ENCODE measurements around the gene TET3.
A peak's percentile ranks its signal among the peaks of the same experiment; 100 is the strongest.

Gene TET3

DNA sequence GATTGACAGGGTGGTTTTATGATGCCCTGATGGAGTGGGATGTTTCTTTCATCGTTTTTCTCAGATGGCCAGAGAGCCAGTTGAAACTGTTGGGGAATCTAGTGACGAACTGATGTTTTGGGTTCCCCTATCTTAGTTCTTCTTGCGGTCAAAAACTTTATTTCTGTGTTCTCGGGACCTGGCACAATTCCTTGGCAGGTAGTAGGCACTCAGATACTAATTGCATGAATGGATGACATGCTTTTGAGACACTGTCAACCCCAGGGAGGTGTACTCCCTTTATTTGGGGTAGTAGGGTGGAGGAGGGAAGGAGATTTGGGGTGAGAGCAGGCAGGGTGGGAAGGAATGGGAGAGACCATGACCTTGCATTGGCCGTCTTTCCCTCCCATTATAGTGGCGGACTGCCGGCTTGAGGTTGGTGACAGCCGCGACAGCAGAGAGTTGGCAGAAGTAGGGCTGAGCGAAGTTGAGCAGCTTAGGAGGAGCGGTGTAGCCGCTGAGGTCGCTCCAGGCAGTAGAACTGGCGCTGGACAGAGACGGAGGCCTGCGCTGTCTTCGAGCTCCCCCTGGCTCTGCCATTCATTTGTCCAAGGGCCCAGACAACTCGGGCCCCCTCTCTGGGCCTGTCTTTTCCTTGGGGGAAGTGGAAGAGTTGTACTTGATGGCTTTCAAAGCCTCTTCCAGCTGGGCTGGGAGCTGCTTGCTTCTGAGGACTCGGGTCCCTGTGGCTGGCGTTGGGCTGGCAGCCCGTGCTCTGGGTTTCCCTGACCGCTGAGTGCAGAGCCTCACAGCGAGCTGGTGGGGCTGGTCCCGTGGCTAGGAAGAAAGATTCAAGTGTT lies 2.6 kb downstream of the TET3 start:
- no peak for DNase-seq (ENCODE audit: low read depth)

DNA sequence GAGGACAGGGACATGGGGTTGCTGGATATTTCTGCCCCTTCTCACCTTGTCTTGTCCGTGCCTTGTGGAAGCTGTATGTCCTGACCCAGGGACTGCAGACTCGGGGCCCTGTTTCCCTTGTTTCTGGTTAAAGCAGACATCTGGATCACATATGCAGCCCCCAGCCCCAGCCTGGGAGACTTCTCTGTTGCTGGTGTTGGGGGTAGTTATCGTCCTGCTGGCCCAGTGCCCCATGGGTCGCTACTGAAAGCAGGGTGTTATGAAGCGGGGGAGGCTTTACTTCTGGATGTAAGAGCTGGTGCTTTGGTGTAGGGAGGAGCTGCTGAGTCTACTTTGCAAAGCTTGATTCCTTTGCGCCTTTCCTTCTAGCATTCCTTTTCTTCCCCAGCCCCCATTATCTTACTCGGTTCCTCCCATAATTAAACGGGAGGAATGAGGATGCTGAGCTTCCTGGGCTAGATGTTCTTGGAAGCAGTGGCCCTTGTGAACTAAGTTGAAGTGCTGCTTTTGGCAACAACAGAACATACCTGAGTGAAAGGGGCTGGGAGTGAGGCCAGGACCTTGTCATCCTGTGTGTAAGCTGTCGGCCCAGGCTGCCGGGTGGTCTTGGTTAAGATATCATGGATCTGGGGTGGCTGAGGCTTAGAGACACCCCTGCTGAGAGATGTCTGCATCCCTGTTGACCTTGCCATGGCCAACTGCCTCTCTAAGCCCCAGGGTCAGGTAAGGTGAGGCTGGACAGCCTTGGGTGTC lies 3.4 kb downstream of the TET3 start:
- DNase-seq (ENCODE audit: low read depth): no peak

DNA sequence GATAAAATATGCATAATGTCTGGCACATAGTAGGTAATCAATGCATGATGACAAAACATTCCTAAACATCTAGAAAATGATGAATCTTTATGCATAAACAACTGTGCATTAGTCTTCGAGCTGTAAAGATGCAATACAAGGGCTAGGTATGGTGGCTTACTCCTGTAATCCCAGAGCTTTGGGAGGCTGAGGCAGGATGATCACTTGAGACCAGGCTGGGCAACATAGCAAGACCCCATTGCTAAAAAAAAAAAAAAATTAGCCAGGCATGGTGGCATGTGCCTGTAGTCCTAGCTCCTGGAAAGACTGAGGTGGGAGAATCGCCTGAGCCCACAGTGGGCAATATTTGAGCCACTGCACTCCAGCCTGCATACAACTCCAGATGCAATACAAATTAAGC lies 5.3 kb downstream of the TET3 start:
- no peak for DNase-seq (ENCODE audit: low read depth)

DNA sequence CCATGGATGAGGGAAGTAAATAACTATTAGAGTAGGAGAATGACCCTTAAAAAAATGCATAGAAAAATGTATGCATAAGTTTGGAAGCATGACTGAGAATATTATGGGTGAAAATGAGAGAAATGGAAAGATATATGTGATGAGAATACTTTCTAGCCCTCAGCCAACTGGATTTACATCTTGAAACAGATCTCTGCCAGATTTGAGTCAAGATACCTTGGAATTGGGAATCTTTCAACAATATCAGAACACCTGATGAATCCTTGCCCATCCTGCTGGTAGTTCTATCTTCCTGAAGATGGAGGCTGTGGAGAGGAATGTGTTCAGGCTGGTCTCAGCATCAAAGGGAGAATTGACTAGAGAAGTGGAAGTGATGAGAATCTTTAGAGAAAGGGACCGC lies 5.8 kb downstream of the TET3 start:
- no peak for DNase-seq (ENCODE audit: low read depth)

DNA sequence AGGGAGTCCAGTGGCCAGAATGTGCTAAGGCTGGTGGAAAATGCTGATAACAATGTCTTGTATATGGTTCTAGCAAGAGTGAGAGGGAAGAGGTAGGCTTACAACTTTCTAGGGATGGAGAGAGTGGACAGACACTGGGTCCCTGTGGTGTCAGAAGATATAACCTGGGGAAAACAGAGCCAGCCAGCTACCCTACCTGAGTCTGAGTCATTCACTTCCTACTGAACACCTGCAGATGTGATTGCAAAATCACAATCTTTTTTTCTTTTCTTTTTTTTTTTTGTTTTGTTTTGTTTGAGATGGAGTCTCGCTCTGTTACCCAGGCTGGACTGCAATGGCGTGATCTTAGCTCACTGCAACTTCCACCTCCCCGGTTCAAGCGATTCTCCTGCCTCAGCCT lies 7.3 kb downstream of the TET3 start:
- DNase-seq (ENCODE audit: low read depth): no peak

DNA sequence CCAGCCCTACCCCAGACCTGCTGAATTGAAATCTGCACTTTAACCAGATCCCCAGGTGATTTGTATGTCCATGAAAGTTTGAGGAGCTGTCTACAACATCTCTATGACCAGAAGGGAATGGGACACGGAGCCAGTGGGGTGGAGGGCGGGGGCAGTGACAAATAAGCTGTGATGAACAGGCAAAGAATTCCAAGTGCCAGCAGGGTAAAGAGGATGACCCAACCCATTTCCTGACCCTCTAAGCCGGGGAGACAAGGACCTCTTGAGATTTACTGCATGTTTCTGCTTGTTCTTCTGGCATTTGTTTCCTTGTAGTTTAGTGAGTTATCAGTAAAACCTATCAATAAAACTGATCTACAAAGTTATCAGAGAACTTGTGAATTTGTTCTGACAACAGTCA lies 8.7 kb downstream of the TET3 start:
- DNase-seq (ENCODE audit: low read depth): no peak

DNA sequence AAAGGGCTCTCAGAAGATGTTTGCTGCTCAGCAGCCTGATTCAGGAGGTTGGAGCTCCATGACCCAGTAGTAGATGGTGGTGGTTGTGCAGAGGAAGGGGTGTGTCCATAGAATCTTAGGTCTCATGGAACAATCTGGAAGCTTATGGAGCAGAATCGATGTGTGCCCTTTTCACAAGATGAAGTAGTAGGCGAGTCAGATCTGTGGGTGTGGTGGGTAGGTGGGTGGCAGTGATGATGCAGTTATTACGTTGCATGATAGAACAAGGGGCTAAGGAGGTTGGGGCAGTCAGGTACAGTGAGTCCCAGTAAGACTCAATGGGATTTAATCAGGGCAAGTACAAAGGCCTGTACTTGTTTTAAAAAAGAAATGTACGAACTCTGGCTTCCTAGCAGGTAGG lies 9.1 kb downstream of the TET3 start:
- no peak for DNase-seq (ENCODE audit: low read depth)

DNA sequence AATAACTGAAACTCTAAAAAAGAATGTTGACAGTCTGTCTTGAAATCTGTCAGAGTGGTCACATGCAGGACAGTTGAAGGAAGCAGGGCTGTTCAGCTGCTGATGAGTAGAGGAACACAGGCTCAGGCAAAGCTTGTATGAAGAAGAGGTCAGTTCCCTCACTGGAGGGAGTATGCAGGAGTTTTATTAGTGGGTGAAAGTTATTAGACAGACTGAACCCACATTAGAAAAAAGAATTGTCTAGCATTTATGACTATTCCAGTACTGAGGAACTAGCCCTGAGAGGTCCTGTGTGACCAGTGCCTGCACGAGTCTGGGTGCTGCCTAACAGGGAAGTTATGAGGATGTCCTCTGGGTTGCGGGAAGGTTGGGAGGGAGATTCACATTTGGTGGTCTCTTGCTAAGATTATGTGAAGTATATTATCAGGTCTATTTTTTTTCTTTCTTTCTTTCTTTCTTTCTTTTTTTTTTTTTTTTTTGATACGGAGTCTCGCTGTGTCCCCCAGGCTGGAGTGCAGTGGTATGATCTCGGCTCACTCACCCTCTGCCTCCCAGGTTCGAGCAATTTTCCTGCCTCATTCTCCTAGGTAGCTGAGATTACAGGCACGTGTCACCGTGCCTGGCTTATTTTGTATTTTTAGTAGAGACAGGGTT lies 9.6 kb downstream of the TET3 start:
- DNase-seq (ENCODE audit: low read depth): no peak

DNA sequence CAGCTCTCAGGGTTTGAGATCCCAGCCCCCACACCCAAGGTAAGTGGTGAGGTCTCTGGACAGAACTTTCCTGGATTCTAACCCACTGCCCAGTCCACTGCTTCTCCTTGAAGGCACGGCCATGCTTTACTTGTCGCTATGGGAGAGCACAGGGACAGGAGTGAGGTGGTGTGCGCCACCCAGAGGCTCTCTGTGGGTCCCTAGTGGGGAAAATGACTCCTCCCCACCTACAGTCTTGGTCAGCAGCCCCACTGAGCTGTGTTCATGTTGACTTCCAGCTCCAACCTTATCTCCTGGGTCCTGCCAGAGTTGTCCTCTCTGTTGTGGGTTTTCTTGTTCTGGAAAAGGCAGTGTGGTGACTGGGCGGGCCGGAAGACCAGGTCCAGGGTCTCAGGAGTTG lies 11.1 kb downstream of the TET3 start:
- no peak for DNase-seq (ENCODE audit: low read depth)

DNA sequence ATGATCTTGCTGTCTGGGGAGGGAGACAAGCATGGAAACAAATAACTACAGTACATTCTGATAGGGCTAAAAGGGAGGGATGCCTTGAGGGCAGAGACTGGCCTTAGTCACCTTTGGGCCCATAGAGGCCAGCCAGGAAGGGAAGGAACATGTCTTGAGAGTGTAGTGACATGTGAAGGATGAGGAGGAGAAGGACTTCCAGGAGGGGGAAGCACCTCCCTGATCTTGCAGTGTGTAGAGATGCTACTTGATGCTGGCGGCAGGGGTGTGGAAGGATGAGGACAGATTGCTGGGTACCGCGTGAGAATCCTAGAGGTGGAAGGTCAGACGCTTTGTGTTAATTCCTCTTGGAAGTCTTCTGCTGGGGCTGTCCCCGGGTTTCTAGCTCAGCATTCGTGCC lies 13.1 kb downstream of the TET3 start:
- DNase-seq (ENCODE audit: low read depth): no peak

DNA sequence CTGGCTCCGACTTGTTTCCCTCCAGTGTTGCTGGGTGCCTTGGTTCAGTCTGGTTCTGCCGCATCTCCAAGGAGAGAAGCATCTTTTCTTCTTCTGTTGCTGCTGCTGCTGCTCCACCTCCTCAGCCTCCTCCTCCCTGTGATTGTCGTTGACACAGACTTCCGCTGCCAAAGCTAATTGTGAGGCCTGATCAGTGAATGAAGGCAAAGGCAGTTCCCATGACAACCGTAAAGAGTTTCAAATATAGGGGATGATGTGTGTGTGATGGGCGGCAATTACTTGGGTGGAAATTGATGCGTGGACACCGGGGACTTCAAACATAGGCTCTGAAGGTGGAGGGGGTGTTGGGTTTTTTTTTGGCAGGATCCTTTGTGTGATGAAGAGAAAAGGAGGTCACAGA lies 13.7 kb downstream of the TET3 start:
- DNase-seq (ENCODE audit: low read depth): no peak

DNA sequence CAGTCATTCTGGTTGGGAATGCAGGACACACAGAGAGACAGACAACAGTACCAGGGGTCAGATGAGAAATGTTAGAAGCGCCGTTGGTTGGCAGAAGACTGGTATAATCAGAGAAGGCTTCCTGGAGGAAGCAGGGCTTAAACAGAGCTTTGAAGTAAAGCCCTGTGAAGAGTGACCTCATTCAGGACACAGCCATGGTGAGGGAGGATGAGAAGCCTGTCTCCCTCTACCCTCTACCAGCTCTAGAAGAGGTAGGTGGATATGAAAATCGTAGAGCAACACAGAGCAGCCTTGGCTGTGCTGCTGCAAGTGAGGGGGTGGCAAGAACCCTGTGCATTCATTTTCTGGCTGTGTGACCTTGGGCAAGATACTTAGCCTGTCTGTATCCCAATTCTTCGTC lies 14.2 kb downstream of the TET3 start:
- DNase-seq (ENCODE audit: low read depth): no peak

DNA sequence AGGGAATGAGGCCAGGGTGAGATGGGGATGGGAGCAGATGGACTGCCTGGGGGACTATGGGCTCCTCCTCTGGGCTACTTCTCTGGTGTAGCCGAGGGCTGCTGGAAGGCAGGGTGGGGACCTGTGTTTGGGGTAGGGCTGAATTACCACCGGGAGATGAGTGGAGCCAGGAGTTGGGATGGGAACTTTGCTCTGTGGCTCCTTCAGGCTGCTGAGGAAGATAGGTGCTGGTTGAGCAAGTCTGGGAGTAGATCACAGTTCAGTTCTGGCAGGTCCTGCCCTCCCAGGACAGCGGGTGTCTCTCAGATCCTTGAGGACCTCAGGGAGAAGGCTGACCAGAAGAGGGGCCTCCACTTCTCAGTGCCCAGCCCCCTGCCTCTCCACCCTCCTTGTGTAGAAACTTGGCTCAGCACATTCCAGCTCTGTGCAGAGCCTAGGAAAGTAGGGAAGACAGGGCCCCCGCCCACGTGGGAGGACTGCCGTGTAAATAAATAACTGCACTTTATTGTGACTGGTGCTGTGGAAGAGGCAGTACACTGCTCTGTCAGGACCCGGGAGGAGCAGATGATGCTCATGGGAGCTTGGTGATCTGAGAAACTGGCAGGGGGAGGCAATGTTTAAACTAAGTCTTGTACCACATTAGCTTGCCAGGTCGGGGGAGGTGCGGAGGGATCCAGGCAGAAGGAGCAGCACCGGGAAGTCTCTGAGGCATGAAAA lies 15.3 kb downstream of the TET3 start:
- no peak for DNase-seq (ENCODE audit: low read depth)

DNA sequence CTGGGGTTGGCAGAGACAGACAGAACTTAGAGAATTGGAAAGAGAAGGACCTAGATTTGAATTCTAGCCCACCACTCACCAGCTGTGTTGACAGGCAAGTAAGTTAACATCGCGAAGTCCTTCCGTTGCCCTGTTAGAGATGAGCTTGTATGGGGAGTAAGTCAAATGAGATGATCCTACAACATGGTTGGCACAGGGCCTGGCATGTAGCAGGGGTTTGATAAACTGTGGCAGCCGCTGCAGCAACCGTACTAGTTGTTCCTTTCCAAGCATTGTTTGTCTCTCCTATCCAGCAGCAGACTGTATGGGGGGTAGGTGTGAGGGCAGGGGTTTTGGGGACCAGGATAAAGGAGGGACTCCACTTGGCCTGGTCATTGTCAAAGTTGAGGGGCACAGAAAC lies 16.0 kb downstream of the TET3 start:
- no peak for DNase-seq (ENCODE audit: low read depth)

DNA sequence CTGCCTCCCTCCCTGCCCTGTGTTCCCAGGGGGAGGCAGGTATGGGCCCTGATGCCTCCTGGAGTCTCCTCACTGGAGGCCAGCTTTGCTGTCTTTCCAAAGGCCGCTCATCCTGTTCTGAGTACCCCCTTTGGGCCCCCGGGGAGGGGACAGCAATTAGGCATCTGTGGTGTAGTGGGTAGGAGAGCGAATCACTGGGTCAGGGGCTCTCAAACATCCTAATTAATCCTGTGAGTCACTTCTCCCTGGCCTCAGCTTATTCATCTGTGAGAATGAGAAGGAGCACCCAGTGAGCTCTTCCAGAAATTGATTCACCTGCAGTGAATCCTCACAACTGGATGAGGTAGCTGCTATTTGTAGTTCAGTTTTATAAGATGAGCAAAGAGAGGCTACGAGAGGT lies 16.4 kb downstream of the TET3 start:
- no peak for DNase-seq (ENCODE audit: low read depth)

DNA sequence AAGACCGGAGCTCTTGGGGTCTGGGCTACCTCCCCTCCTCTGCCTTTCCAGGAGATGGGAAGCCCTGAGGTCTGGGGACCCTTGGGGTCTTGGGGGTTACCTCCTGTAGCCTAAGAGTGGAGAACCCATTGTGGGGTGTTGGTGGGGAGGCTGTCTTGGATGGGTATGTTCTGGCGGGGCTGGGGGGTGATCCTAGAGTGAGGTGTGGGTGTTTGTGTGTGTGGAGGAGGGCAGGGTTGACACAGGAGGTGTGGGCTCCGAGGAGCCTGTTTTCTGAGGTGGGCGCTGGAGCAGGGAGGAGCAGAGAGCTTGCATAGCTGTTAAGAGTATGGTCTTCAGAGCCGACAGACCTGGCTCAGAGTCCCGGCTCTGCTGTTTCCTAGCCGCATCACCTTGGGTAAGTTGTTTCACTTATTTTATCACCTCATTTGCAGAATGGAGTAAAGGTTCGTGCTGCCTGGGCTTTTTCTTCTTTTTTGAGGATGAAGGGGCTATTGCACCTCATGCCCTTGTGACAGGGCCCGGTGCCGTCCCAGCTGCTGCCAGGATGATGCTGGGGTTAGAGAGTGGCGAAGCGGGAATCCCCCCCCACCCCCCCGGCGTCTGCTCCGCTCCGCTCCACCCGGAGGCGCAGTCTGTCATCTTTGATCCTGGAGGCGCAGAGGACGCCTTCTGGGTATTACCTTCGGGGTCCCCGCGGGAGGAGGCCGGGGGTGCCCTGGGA lies 17.2 kb downstream of the TET3 start:
- DNase-seq (ENCODE audit: low read depth): no peak

DNA sequence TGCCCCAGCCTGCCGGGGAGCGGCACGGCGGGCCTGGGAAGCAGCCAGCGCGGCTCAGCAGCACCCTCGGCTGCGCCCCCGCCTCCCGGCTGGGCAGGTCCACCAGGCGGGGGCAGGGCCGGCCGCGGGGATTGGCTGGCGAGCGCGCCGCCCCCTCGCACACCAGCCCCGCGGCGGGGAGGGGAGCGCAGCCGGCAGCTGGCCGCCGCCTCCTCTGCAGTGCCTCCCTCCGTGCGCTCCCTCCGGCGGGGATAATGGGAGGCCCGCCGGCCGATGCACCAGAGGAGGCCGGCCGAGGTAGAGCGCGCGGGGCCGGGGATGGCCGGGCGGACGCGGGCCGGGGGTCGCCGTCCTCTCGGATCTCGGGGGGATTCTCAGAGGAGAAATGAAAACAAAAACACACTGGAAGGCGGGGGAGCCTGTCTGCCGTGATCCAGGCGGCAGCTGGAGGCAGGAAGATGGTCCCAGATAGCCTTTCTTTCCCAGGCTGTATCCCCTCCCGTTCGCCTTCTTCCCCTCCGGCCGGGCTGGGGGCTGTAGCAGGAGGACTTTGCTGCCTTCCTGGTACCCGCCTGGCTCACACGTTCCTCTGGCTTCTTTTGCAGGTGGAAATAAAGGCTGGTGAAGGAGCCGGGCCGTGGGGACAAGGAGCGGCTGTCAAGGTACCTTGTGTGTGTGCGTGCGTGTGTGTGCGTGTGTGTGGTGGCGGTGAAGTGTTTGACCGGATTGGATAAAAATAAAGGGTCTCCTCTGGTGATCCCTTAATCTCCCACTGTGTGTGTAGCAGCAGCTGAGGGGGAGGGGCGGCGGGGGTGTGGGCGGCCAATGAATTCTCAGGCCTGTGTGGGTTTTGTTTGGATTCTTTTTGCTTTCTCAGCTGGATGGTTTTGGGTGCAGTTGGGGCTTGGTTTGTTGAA lies 18.1 kb downstream of the TET3 start:
- peak; percentile 63 for DNase-seq (ENCODE audit: low read depth)

DNA sequence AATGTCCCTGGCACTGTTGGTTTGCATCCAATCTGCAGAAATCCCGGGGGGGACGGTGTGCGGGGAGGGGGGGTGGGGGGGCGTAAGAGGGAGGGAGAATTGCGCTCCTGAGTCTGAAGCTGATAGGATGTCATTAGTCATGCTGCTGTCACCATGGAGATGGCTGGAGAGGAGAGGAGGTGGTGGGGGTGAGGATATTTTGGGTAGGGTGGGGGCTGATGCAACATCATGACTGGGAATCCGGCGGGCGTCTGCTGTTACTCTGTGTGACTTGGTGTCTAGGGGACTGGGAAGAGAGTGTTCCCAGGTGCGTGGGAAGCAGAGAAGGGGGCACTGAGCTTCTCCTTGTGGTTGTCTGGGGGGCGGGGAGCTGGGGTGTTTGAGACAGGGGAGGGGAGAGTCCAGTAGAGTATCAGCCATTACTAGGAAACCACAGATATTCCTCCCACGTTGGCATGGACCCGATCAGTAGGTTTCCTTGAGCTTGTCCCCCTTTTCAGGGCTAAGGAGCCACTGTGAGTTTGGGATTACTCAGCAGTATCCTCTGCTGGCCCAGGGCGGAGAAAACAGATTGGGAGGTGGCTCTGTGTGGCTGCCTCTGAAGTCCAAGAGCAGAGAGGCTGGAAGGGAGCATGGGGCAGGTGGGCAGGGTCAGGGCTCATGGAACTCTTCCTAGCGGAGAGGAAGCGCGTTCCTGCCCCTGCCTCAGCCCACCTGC lies 18.9 kb downstream of the TET3 start:
- DNase-seq (ENCODE audit: low read depth): no peak

DNA sequence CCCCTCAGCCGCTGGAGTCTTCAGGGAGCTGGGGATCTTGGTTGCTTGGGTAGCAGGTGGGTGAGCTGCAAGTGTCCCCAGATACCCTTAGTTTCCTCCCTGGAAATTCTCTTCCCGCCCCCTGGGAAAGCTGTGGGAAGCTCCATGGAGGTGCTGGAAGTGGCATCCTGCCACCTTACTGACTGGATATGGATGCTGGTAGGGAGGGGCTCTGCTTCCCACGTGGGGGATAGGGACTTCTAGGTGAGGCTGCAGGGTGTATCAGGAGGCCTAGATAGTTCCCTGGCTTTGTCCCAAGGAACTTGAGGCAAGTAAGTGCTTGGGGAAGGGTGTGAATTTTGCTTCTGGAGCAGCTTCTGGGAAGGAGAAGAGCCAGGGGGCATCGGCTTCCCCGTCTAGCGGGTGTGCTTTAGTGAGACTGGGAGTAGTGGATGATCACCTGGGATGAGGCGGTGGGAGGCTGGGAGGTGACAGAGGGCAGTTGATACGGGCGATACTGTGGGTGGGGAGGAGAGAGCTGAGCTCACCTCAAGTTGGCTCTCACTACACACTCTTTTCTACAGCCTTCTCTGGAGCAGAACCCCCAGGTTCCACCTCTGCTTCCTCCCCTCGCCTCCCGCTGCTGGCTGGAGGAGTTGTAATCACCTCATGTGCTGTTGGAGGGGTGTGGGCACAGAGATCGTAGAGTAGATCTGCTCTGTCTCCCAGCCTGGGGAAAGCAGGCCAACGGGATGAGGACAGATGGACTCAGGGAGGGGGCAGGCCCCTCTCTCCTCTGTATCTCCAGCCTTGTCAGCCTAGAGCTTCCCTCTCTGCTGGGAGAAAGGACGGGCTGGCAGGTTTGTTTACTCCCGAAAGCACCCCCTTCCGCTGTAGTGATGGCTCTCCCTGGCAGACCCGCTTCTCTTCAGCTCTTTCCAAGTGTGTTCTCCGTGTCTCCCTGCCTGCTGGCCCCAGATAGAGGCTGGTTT lies 19.8 kb downstream of the TET3 start:
- DNase-seq (ENCODE audit: low read depth): no peak
